Measurements from ENCODE around the gene UNC79. TPM values are rescaled to one million over a fixed set of nuclear protein-coding genes. Genes with fewer than 3 reads are reported as not detected.

The UNC79 gene
- total RNA-seq, 1 donor: under 0.01 TPM

DNA sequence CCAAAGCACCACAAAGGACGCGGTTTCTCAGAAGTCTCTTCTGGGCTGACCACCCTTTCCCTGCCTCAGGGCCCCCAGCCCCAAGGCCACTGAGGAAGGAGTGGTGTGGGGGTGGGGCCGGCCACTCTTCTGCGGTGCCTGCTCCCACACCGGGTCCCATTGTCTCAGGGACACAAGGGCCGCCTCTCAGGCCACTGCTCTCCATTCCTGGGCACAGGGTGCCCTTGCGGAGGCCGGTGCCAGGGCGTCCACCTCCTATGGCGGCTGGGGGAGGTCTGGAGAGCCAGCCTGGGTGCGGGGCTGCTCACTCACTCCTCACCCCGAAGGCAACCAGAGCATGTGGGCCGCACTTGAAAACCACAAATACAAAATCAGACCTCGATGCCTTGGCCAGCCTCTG lies 313.4 kb downstream of the UNC79 start:
- Histone ChIP-seq H3K4me1 (ENCODE audit: insufficient read depth, low read length) (no peaks in the 10 kb centered on the region), H3K4me2 (ENCODE audit: insufficient read depth, low read length) (no peak overlapping the region), H3K79me2 (ENCODE audit: insufficient read depth, low read length) (no peaks in the 10 kb centered on the region), H2AFZ (ENCODE audit: low read length) (no peak overlapping the region), H3K27ac (ENCODE audit: low read depth, low read length) (no peak overlapping the region), H3K27me3 (ENCODE audit: insufficient read depth, low read length) (no peaks in the 10 kb centered on the region), H3K9me3 (ENCODE audit: low read depth, low read length) (no peaks in the 10 kb centered on the region), H3K4me3 (ENCODE audit: insufficient read depth, low read length) (no peak overlapping the region), H4K20me1 (ENCODE audit: insufficient read depth, low read length) (no peaks in the 10 kb centered on the region), H3K36me3 (ENCODE audit: insufficient read depth, low read length) (no peaks in the 10 kb centered on the region)
- TF ChIP-seq, protein P1, sequence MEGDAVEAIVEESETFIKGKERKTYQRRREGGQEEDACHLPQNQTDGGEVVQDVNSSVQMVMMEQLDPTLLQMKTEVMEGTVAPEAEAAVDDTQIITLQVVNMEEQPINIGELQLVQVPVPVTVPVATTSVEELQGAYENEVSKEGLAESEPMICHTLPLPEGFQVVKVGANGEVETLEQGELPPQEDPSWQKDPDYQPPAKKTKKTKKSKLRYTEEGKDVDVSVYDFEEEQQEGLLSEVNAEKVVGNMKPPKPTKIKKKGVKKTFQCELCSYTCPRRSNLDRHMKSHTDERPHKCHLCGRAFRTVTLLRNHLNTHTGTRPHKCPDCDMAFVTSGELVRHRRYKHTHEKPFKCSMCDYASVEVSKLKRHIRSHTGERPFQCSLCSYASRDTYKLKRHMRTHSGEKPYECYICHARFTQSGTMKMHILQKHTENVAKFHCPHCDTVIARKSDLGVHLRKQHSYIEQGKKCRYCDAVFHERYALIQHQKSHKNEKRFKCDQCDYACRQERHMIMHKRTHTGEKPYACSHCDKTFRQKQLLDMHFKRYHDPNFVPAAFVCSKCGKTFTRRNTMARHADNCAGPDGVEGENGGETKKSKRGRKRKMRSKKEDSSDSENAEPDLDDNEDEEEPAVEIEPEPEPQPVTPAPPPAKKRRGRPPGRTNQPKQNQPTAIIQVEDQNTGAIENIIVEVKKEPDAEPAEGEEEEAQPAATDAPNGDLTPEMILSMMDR (IDR thresholded peaks at IDR 0.05; ENCODE audit: extremely low read depth, low read depth, low read length): no peak
- peak; percentile 6 for DNase-seq (ENCODE audit: insufficient read length, low spot score, missing footprints)

DNA sequence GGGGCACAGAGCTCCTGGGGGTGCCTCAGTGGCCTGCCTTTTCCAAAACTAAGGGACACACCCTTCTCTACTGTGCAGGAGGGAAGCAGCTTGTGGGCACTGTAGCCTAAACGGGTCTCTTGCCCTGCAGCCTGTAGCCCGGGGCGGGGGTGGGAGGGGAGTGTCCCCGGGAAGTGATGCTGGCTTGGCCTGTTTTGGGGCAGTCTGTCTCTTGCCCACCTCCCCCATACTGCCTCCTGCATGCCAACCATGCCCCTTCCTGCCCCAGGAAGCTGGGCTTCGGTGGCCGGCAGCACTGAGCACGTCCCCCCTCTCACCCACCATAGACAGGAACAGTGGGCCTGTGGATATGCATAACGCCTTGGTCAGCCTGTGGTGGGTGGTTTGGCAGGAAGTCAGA lies 314.1 kb downstream of the UNC79 start:
- no peak overlapping the region for H3K27ac ChIP-seq (ENCODE audit: low read depth, low read length)
- no peak overlapping the region for H3K4me3 ChIP-seq (ENCODE audit: insufficient read depth, low read length)
- H3K9me3 ChIP-seq (ENCODE audit: low read depth, low read length): no peaks in the 10 kb centered on the region
- H4K20me1 ChIP-seq (ENCODE audit: insufficient read depth, low read length): no peaks in the 10 kb centered on the region
- H3K36me3 ChIP-seq (ENCODE audit: insufficient read depth, low read length): no peaks in the 10 kb centered on the region
- TF ChIP-seq, protein P1 (IDR thresholded peaks at IDR 0.05; ENCODE audit: extremely low read depth, low read depth, low read length): no peak
- no peaks in the 10 kb centered on the region for H3K79me2 ChIP-seq (ENCODE audit: insufficient read depth, low read length)
- H2AFZ ChIP-seq (ENCODE audit: low read length): no peak overlapping the region
- no peaks in the 10 kb centered on the region for H3K4me1 ChIP-seq (ENCODE audit: insufficient read depth, low read length)
- DNase-seq (ENCODE audit: insufficient read length, low spot score, missing footprints): peak; percentile 55
- no peaks in the 10 kb centered on the region for H3K27me3 ChIP-seq (ENCODE audit: insufficient read depth, low read length)
- H3K4me2 ChIP-seq (ENCODE audit: insufficient read depth, low read length): no peak overlapping the region

DNA sequence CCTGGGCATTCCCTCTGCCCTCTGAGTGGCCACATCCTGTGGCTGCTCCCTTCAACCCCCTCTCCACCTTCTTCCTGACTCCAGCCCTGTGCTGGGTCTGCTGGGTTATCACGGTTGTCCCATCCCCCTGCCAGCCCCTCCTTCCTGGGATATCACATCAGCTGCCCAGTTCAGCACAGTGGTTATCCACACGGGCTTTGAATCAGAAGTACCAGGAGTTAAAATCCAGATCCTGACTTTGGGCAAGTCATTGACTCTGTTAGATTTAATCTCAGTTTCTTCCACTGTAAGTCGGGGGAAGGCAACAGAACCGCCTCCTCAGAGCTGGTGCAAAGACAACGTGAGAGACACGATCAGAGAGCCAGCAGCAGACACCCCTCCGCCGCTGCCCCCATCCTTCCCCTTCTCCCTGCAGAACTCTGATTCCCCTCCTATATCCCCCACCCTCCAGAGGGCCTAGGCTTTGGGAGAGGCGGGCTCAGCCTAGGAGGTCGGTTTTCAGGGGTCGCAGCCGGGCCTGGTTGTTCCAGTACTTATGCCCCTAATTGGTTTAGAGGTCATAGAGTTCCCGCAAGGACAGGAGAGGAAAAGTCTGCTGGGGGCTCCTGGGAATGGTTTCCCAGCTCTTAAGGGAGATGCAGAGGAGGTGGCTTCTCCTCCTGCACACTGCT lies 315.0 kb downstream of the UNC79 start:
- peak; percentile 46 for DNase-seq (ENCODE audit: insufficient read length, low spot score, missing footprints)
- no peak overlapping the region for H3K27ac ChIP-seq (ENCODE audit: low read depth, low read length)
- H3K4me1 ChIP-seq (ENCODE audit: insufficient read depth, low read length): no peaks in the 10 kb centered on the region
- no peaks in the 10 kb centered on the region for H3K9me3 ChIP-seq (ENCODE audit: low read depth, low read length)
- no peak overlapping the region for H3K4me3 ChIP-seq (ENCODE audit: insufficient read depth, low read length)
- H3K36me3 ChIP-seq (ENCODE audit: insufficient read depth, low read length): no peaks in the 10 kb centered on the region
- no peaks in the 10 kb centered on the region for H3K27me3 ChIP-seq (ENCODE audit: insufficient read depth, low read length)
- H4K20me1 ChIP-seq (ENCODE audit: insufficient read depth, low read length): no peaks in the 10 kb centered on the region
- no peak overlapping the region for H3K4me2 ChIP-seq (ENCODE audit: insufficient read depth, low read length)
- TF ChIP-seq, protein P1 (IDR thresholded peaks at IDR 0.05; ENCODE audit: extremely low read depth, low read depth, low read length): no peak
- no peak overlapping the region for H2AFZ ChIP-seq (ENCODE audit: low read length)
- no peaks in the 10 kb centered on the region for H3K79me2 ChIP-seq (ENCODE audit: insufficient read depth, low read length)

DNA sequence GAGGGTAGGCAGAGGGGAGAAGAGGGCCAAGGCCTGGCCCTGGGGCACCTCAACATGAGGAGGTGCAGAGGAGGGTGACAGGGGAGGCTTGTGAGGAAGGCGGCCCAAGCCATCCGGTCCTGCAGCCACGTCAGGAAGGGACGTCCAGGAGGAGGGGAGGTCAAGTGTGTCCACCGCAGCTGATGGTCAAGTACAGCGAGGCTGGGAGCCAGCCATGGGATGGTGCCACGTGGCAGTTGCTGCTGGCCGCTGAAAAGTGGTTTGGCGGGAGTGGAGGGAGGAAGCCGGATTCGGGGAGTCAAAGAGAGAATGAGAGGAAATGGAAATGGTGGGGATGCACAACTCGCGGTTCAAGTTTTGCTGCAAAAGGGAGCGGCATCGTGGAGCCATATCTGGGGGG lies 316.4 kb downstream of the UNC79 start:
- no peaks in the 10 kb centered on the region for H3K36me3 ChIP-seq (ENCODE audit: insufficient read depth, low read length)
- H4K20me1 ChIP-seq (ENCODE audit: insufficient read depth, low read length): no peaks in the 10 kb centered on the region
- no peak overlapping the region for H3K4me3 ChIP-seq (ENCODE audit: insufficient read depth, low read length)
- H3K79me2 ChIP-seq (ENCODE audit: insufficient read depth, low read length): no peaks in the 10 kb centered on the region
- TF ChIP-seq, protein P1 (IDR thresholded peaks at IDR 0.05; ENCODE audit: extremely low read depth, low read depth, low read length): no peak
- no peak for DNase-seq (ENCODE audit: insufficient read length, low spot score, missing footprints)
- H2AFZ ChIP-seq (ENCODE audit: low read length): no peak overlapping the region
- H3K27me3 ChIP-seq (ENCODE audit: insufficient read depth, low read length): no peaks in the 10 kb centered on the region
- H3K4me1 ChIP-seq (ENCODE audit: insufficient read depth, low read length): no peaks in the 10 kb centered on the region
- no peak overlapping the region for H3K4me2 ChIP-seq (ENCODE audit: insufficient read depth, low read length)
- H3K9me3 ChIP-seq (ENCODE audit: low read depth, low read length): no peaks in the 10 kb centered on the region
- H3K27ac ChIP-seq (ENCODE audit: low read depth, low read length): no peak overlapping the region

Measured in osteoblast (primary cell).